ENCODE results near the gene FSHB.

FSHB gene

GRCh38 chr11:30206249-30206996 lies 24.4 kb upstream of the FSHB start:
- no peak for DNase-seq (ENCODE audit: low read depth)
- no peak for TF ChIP-seq CTCF (IDR thresholded peaks at IDR 0.05; ENCODE audit: insufficient read depth, low read depth, low read length, missing control alignments)

GRCh38 chr11:30210357-30210756 lies 20.5 kb upstream of the FSHB start:
- DNase-seq (ENCODE audit: low read depth), result peak; percentile 28
- H3K4me3 ChIP-seq (ENCODE audit: low read length), result no peak overlapping the region
- TF ChIP-seq CTCF (IDR thresholded peaks at IDR 0.05; ENCODE audit: insufficient read depth, low read depth, low read length, missing control alignments), result no peak

More at GRCh38 chr11:30206249-30206996, 24.4 kb upstream of the FSHB start:
- H3K4me3 ChIP-seq (ENCODE audit: low read length), result no peak overlapping the region

- DNase-seq (ENCODE audit: low read depth), result no peak
- no peak overlapping the region for H3K4me3 ChIP-seq (ENCODE audit: low read length)
- TF ChIP-seq CTCF (IDR thresholded peaks at IDR 0.05; ENCODE audit: insufficient read depth, low read depth, low read length, missing control alignments), result no peak
Measured at GRCh38 chr11:30216534-30216933, 14.3 kb upstream of the FSHB start.

- H3K4me3 ChIP-seq (ENCODE audit: low read length), result no peak overlapping the region
- DNase-seq (ENCODE audit: low read depth), result no peak
- TF ChIP-seq CTCF (IDR thresholded peaks at IDR 0.05; ENCODE audit: insufficient read depth, low read depth, low read length, missing control alignments), result no peak
Measured at GRCh38 chr11:30218278-30218677, 12.5 kb upstream of the FSHB start.

GRCh38 chr11:30225642-30226041 lies 5.2 kb upstream of the FSHB start:
- DNase-seq (ENCODE audit: low read depth), result no peak
- no peak overlapping the region for H3K4me3 ChIP-seq (ENCODE audit: low read length)
- TF ChIP-seq CTCF (IDR thresholded peaks at IDR 0.05; ENCODE audit: insufficient read depth, low read depth, low read length, missing control alignments), result no peak

GRCh38 chr11:30228323-30228884 lies 2.4 kb upstream of the FSHB start:
- no peak for DNase-seq (ENCODE audit: low read depth)
- TF ChIP-seq CTCF (IDR thresholded peaks at IDR 0.05; ENCODE audit: insufficient read depth, low read depth, low read length, missing control alignments), result no peak
- H3K4me3 ChIP-seq (ENCODE audit: low read length), result no peak overlapping the region

GRCh38 chr11:30239025-30239424 lies 8.2 kb downstream of the FSHB start:
- H3K4me3 ChIP-seq (ENCODE audit: low read length), result no peak overlapping the region
- DNase-seq (ENCODE audit: low read depth), result no peak
- TF ChIP-seq CTCF (IDR thresholded peaks at IDR 0.05; ENCODE audit: insufficient read depth, low read depth, low read length, missing control alignments), result no peak
